Stimulated activated CD8-positive, alpha-beta memory T cell treated with anti-CD3 and anti-CD28 coated beads, Interleukin-7, amount 100 ng/mL, for 48 hours (primary cell): Measurements from ENCODE around the gene MFSD11.
"Not testable (repeated sequence)": the region's sequence is repeated elsewhere in the genome, so short reads cannot be mapped to it uniquely, and the experiment has no call there.

Source experiments
- DNase-seq, 2 donors: peaks; one replicate each; pipeline ENCODE4 v3.0.0-alpha.2; 2020; ENCODE audit warnings: low read depth in 1 of 2; ENCODE audit errors: extremely low read depth in 1 of 2

Gene MFSD11

DNA sequence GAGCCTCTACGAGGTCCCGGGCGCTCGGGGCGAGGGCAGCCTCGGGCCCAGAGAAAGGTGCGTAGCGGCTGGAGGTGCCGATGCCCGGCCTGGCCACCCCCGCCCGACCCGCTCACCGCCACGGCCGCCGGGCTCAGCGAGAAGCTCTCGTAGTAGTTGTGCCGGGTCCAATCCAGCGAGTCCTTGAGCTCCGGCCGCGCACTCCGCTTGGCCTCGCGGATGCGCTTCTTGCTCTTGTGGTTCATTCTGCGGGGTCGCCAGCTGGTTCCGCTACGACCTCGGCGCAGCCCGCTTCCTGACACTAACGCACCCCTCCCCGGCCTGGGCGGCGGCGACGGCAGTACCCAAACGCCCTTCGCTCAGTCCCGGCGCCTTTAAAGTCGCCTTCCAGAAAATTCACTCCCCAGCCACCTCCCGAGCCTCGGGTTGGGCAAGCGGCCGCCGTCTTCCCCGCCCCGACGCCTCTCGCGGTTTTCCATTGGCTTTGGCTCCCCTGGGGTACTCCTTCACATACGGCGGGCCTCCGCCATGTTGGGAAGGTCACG, 11.6 kb upstream of the MFSD11 start, which contains the start of gene JMJD6:
TSS of gene JMJD6 (minus strand) at position 376 of the 545 bp plus-strand sequence. CDS start at position 245, 131 bp downstream.
- peak; percentile 91 to 93 for DNase-seq

DNA sequence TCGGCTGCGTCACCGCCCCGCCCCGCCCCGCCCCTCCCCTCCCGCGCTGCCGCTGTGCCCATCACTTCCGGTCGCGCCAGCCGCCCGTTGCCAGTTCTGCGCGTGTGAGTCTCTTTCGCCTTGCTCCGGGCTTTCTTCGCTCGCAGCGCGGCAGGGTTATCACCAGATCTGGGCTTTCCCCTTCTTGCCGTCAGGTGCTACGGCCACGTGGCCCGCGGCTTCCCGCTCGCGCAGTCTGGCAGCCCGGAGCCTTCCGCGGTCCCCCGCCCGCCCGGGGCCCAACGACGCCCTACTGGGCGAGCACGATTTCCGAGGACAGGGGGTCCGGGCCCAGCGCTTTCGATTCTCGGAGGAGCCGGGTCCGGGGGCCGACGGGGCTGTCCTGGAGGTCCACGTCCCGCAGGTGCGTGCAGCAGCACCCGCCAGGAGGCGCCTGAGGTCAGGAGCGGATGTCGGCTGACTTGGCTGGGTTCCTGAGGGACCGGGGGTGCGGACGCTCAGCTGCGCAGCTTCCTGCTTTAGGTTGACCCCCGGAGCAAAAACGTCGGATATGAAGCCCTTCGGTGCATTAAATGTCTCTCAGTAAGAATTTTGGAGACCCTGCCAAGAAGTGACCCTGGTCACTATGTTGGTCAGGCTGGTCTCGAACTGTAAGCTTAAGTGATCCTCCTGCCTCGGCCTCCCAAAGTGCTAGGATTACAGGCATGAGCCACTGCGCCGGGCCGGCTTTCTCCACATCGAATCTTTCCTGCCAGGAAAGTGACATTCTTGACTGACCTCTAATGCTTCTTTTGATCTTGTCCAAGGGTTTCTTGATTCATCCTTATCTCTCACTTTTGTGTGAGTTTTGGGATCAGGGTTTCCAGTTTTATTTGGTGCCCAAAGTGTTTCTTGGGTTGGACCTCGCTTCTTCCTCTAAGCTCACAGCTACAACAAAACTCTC, 10.9 kb upstream of the MFSD11 start, which contains the start of gene METTL23:
TSS of gene METTL23 (plus strand) at position 64 of the 943 bp plus-strand sequence. CDS start 2,872 bp downstream, outside the sequence.
- DNase-seq, result peak; percentile 65 to 69

GRCh38 chr17:76727745-76728456, 10.0 kb upstream of the MFSD11 start:
- no peak for DNase-seq

DNA sequence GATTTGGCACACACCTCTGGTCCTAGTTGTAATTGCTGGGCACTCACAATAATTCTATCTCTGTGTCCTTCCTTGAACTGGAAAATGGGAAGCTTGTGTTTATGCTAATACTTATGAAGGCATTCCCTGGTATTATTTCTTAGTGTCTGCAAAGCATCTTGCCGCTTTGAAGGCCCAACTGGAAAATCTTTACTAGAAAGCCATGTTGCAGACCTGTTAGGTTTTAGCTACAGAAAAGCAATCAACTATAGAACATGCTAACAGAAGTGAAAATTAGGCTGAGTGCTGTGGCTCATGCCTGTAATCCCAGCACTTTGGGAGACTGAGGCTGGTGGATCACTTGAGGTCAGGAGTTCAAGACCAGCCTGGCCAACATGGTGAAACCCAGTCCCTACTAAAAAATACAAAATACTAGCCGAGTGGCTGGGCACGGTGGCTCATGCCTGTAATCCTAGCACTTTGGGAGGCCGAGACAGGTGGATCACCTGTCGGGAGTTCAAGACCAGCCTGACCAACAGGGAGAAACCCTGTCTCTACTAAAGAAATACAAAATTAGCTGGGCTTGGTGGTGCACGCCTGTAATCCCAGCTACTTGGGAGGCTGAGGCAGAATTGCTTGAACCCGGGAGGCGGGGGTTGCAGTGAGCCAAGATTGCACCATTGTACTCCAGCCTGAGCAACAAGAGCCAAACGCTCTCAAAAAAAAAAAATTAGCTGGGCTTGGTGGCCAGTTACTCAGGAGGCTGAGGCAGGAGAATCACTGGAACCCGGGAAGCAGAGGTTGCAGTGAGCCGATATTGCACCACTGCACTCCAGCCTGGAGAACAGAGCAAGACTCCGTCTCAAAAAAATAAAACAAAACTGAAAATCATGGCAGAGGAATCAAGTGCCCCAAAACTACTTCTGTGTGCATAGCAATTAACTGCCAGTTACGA, 5.9 kb upstream of the MFSD11 start:
- not testable (repeated sequence) for DNase-seq

DNA sequence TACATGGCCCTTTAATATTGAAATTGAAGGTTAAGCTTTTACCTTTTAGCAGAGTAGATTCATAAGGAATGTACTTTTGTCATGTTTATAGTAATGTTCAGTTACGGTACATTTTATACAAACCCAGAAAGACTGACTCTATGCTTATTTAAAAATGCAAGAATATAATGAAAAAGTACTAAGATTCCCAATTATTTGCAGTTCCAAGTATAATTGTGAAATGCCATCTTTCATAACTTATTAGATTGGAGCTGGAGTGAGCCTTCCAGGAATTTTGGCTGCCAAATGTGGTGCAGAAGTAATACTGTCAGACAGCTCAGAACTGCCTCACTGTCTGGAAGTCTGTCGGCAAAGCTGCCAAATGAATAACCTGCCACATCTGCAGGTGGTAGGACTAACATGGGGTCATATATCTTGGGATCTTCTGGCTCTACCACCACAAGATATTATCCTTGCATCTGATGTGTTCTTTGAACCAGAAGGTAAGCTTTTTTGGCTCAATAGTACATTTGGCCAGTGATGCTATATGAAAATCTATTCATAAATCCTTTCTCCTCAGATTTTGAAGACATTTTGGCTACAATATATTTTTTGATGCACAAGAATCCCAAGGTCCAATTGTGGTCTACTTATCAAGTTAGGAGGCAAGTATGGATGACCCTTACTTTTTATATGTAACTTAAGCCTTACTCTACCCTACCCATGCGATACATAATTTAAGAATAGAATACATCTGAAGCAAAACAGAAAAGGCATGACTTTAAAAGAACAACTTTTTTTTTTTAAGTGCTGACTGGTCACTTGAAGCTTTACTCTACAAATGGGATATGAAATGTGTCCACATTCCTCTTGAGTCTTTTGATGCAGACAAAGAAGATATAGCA, 4.9 kb upstream of the MFSD11 start:
- no peak for DNase-seq

GRCh38 chr17:76733618-76733957, 4.3 kb upstream of the MFSD11 start:
- DNase-seq, result no peak

DNA sequence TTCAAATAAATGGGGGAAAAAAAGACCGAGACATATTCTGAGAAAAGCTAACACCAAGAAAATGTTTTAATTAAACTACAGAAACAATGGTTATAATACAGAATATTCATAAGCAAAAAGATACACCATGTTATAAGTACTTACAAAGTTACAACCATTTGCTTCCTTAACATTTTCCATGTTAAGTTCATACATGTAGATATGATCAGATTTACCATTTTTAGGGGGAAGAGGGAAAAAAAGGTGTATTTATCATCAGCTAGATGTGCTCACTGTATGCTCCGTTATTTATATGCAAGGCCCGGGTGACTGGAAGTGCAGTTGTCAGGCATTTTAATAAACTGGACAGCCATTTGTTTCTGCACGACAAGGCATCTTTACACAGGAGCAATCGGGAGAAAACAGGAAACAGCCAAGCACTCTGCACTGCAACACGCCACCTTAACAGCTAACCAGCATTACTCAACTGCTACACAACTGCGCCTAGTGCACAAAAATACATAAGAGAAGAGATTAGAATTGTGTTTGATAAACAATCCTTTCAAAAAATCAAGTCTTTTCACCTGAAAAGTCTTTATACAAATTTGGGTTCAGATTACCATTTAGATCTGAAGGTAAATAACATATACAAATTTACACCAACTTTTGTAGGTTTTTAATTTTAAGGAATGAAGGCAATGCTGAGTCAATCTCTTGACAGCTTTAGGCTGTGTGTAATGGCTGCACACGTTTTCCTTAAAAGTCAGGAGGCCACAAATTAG, 3.7 kb upstream of the MFSD11 start:
- DNase-seq, result no peak

DNA sequence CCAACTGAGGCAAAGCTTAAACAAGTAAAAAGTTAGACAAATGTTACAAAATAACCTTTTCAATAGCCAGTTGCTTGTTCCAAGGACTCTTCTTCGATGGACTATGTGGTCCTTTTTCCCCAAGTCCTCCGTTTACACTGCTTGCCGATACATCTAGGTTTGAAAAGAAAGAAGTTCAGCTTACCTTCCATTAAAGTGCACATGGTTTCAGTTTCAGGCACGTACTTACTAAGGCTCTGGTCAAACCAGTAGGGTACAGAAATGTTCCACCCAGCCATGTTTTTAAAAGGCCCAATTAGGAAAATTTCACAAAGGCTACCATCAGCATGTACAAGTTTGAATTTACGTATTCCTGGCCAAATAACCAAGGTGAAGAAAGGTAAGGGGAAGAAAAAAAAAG, 2.9 kb upstream of the MFSD11 start:
- no peak for DNase-seq

DNA sequence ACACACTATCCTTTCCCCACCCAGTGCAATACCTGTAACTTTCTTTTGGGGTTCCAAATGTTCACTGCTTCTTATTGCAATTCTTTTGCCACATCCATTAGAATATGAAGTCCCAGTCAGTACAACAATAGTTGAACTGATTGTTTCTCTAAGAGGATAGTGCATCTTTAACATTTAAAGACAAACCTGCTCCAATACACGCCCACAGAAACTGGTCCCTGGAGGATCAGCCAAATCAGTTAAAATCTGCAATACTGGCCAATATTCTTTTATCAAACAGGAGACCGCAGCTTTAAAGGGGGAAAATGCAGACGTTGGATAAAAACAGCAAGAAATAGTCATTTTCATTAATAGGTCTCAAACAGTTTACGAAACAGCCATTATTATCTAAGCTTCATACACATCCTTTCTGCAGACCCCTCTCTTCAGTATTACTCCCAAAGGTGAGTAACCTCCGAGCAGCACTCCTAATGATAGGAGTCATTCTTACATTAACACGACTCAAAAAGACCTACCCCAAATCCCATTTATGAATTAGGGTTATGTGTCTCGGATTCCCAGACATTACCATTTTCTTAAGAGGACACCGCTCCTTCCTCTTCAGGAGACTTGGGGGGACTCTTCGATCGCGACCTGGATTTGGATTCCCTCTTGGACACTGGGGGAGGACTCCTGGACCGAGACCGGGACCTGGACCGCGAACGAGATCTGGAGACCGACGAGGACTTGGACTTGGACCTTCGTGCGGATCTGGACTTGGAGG, 2.2 kb upstream of the MFSD11 start:
- no peak for DNase-seq

DNA sequence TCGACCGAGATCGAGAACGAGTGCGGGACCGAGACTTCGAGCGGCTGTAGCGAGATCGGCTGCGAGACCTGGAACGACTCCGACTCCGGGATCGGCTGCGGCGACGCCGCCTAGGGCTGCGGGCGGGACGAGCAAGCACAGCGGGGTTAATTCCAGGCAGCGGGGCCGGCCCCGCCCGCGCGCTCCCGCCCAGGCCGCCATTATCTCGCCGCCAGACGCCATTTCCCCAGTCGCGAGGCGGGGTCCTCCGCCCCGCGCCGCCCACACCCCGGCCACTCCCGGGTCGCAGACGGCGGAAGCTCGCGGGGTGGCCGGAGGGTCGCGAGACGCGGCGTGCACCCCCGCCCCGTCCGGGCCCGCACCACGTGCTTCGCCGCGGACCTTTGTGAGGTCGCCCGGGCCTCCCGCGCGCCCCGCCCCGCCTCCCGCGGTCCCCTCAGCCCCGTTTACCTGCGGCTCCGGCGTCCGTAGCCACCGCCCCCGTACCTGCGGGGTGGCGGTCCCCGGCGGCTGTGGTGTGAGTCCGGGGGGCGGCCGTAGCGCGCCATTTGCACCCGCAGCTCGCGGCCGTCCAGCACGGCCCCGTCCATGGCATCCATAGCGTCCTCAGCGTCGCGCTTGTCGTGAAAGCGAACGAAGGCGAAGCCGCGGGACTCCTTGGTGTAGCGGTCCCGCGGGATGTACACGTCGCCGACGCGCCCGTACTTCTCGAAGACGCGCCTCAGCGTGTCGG, 1.4 kb upstream of the MFSD11 start:
- DNase-seq, result peak in 1 of 2 donors; percentile 39

- DNase-seq, result peak; percentile 96 to 100
Observed at GRCh38 chr17:76737082-76737675, 740 bp upstream of the MFSD11 start, which contains the start of gene SRSF2. SRSF2 (minus strand) TSS chr17:76737331; CDS start chr17:76737160, 171 bp downstream.

DNA sequence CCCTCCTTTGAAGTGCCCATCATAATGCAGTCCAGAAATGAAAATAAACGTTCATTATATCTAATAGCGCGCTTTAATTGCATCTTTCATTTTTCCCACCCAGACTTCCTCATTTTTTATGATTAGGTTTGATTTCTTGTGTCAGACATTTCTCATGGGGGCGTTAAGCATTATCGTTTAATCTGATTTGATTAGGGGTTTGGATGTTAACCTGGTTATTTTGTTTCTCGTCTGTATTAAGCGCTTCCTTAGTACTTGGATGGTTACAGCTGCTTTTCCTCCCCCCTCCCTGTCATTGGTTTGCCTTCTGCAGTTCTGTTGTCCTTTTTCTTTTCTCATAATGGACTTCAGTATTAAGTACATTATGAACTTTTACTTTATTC, 540 bp downstream of the MFSD11 start:
- no peak for DNase-seq

DNA sequence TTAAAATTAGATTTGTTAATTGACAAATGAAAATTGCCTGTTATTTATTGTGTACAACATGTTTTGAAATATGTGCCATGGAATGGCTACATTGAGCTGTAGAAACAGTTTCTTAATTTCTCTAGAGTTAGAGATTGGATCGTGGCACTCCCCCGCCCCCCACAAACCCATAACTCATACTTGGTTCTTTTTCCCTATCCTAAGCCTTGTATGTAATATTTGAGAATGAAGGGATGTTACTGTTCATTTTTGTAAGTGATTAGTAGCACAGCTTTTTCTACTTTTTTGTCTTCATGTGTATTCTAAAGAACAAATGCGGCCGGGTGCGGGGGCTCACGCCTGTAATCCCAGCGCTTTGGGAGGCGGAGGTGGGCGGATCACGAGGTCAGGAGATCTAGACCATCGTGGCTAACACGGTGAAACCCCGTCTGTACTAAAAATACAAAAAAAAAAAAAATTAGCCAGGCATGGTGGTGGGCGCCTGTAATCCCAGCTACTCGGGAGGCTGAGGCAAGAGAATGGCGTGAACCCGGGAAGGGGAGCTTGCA, 1.7 kb downstream of the MFSD11 start:
- DNase-seq, result not testable (repeated sequence)

DNA sequence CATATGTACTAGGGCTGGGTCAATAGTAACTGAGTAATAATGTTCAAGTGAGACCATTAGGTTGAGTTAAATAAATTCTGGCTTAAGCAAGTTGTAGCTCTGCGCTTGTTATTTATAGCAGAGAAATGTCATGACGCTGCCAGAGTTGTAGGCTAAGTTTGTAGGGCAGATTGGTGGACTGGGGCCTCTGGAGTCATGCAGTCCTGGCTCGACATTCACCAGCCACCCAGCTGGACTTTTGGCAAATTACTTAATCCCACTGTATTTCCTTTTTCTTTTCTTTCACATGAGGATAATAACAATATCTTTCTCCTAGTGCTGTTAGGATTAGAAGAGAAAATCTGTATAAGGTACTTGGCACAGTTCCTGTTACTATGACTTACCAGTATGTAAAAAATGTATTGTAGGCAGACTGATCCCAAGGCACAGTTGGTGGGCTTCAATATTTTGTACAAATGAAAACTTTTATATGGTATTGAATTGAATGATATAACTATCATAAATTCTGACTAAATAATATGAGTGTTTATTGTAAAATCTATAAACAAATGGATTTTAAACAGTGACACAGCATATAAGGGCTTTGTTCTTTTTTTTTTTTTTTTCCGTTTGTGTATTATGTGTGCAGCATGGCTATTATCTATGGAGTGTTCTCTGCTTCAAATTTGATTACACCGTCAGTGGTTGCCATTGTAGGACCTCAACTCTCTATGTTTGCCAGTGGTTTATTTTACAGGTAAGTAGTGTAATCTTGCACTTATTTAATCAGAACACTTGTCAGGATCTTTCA, 2.6 kb downstream of the MFSD11 start:
- no peak for DNase-seq

DNA sequence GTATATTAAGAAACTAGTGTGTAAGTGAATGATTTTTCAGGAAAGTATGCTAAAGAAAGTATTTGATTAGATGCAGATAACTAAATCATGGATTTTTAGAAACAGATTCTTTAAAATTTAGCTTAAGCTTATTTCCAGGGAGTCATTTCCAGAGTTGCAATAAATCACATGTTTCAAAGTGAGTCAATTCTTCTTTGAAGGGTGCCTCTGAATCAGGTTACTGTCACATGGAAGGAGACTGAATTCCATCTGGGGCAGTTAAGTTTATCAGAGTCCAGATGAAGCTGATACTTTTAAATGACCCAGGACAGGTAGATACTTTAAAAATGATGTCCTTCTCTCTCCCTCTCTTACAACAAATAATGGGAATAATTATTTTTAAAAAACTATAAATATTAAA, 5.0 kb downstream of the MFSD11 start:
- no peak for DNase-seq

GRCh38 chr17:76744747-76745146, 6.8 kb downstream of the MFSD11 start:
- no peak for DNase-seq
